Stimulated activated CD8-positive, alpha-beta memory T cell treated with anti-CD3 and anti-CD28 coated beads, Interleukin-12 subunit alpha, Interleukin-12 subunit beta, amount 100 ng/mL, for 1 hour (primary cell): ENCODE results near the gene CYP11A1.

Experiments
- DNase-seq: peaks from one replicate; pipeline ENCODE4 v3.0.0-alpha.2; 2020; ENCODE audit warnings: low read depth

The CYP11A1 gene

DNA sequence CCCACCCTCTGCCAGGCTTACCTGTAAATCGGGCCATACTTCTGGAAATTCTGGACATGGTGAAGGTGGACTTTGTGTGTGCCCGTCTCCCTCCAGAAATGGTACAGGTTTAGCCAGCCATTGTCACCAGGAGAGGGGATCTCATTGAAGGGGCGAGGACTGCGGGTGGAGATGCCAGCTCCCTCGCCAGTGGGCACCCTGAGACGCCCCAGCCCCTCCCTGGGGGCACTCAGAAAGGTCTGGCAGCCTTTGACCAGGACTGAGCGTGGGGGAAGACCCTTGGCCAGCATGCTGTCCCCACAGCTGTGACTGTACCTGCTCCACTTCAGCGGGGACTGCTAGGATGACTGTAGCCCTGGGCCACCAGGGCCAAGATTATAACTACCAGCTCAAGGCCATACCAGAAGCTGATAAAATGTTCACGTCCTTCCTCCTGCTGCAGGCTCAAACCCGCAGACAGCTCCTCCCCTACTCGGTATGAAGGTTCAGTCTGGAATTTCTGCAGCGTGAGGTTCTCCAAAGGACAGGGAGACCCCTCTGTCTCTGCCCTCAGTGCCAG lies at the start of gene CYP11A1:
TSS of gene CYP11A1 (minus strand) at position 351 of the 559 bp plus-strand sequence. CDS start at position 290, 61 bp downstream.
- no peak for DNase-seq

DNA sequence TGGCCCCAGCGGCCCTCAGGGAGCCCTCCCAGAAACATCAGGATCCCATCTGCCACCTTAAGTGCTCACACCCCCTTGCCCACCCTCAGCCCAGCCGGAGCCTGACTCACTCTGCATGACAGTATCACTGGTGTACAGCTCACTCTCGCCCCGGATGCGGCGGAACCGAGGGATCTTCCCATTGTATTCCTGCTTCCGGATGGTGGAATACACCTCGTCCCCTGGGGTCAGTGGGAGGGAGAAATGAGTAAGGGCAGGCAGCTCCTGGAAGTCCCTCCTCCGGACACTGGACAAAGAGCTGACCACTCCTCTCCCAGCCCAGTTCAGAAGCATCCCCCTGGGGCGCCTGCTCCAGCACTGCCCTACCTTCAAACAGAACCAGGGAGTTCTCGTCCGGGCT lies 49.8 kb upstream of the CYP11A1 start:
- DNase-seq = no peak

DNA sequence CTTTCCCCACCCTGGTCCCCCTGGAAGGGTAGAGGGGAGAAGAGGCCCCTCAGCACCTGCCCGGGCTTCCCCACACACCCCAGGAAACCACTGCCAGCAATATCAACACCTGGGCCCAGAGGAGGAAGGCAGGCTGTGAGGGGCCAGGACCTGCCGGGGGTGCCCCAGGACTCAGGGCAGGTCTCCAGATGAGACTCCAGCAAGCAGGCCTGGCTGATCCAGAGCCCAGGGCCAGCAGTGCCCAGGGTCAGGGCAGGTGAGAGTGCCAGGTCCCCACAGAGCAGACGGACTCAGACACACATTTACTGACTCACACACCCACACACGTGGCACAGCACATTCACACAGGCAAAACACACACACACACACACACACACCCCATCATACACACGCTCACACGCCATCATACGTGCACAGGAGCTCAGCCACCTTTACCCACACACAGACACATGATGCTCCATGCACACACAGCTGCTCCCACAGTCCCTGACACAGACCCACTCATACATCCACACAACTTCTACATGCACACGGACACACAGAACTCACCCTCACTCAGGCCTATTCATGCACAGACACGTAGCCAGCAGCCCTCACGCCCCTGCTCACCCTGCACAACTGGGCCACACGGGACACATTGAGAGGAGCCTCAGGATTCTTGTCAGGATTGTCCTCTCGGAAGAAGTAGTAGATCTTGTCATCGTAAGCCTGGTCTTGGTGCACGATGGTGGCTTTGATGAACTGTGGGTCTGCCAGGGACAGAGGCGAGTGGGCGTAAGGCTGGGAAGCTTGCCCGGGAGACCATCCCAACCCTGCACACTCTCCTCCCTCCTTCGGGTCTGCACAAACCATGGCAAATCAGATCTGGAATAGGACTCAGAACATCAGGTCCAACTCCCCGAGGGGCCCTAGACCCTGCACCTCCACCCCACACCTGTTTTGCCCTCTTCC lies 48.8 kb upstream of the CYP11A1 start:
- no peak for DNase-seq

DNA sequence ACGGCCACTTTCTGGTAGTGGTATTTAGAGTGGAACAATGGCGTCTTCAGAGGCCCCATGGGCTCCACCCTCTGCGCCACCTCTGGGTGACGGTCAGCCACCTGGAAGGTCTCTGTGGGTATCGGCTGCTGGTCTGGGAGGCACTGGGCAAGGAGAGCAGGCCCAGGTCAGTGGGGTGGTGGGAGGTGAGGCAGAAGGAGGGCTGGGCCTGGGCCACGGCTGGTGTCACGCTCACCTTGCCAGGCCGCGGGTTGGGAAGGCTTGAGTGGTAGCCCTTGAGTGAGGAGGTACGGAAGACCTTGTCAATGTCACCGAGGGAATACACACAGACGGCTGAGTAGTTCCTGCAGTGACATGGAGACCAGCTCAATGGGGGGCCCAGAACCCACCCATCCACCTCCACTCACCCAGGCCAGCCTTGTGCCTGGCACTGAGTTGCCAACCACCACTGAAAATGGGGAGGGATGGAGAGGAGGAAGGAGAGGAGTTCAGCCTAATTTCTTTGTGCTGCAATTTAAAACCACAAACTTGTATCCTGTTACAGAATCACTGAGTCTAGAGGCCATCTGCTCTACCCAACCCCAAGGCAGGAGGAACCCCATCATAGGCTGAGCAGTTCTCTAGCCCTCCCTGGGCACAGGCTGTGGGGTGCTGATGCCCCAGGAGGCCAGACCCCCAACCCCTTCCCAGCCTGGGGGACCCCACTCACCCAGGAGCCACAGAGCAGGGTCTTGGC lies 47.3 kb upstream of the CYP11A1 start:
- no peak for DNase-seq

DNA sequence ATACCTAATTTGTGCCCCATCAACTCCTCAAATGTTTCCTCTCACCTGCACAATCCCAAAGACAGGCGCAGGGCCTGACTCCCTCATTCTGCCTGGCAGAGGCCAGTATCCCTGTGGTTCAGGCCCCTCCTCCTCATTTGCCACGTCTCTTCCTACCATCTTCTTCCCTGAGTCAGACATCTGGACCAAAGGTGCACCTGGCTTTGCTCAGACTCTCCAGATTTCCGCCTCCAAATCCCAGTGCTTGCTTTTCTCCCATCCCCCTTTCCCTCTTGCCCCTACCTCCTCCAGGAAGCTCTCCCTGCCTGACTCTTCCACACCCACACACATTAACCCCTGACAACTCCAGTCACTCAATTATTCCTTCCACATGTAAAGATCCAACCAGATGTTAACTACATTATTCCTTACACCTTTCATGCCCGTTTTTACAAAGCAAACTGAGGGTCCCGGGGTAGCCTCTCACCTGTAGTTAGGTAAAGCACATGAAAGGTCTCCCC lies 46.7 kb upstream of the CYP11A1 start:
- no peak for DNase-seq

DNA sequence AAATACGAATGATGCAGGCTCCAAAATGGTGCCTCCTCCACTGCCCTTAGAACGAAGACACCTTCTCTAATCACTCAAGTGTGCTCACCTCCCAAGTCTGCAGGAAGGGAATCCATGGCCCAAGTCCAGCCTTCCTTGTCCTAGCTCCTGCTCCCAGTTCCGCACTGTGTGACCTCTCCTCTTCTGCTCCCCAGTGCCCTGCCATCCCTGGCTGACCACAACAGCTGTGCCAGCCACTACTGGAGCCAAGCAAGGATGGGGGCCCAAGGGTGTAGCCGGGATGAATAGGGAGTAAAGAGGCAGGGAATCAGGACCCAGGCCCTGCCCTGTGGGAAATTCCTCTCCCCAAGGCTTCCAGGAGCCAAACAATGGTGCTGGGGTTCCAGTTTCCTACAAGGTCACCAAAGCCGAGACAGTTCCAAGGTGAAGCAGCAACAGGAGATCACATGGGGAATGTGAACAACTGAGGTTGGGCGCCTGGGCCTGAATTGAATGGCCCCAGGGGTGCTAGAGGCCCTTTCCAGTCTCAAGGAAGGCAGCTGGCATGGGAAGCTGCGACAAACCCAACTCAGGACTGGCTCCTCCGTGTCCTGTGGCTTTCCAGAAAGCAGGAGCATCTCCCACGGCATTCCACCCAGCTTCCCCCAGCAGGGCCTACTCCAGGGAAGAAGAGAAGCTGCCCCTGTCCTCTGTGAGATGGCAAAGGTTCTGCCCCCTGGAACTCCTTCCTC lies 46.1 kb upstream of the CYP11A1 start:
- no peak for DNase-seq

DNA sequence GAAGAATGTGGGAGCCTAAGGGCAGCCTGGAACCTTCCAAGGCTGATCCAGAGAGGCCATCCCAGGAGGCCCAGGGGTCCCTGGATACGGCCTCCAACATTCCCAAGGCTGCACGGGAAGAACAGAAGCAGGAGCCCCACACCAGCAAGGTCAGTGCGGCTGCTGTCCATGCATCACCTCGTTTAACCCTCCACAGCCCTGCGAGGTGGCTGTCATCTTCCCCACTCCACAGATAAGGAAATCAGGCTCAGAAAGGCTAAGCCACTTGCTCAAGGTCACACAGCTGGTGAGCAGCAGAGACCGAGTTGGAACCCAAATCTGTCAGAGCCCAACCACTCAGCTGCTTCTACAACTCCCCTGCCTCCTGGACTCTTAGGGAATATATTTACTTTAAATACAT lies 44.7 kb upstream of the CYP11A1 start:
- no peak for DNase-seq

DNA sequence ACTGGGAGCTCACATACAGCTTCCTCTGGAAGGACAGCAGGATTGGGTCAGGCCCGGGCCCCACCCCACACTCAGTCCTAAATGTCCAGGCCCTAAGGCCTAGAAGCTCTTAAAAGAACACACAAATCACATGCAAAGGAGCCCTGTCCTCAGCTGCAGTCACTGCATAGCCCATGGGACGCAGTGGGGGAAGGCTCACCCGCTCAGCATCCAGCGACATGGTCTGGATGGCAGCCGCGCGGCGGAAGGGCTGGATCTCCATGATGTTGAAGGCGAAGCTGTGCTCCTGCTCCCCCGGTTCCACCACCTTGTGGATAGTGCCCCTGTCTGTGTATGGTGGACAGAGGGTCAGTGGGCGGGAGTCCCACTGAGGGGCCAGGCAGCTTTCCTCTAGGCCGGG lies 44.2 kb upstream of the CYP11A1 start:
- no peak for DNase-seq

DNA sequence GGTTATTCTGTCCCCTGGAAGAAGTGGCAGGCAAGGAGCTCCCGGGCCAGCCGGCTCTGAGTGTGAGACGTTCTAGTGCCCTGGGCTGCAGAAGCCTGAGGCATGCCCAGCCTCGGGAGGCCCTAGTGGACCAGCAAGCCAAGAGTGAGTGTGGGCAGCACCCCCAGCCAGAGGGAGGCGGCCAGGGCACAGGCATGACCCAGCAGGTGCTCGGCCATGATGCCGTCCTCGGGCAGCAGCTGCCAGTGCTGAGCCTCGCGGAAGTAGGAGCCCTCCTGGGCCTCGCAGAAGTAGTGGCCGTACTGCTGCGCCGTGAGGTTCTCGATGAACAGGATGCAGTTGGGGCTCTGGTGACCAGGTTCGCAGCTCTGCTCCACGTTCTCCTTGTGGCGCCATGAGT lies 43.1 kb upstream of the CYP11A1 start:
- no peak for DNase-seq

DNA sequence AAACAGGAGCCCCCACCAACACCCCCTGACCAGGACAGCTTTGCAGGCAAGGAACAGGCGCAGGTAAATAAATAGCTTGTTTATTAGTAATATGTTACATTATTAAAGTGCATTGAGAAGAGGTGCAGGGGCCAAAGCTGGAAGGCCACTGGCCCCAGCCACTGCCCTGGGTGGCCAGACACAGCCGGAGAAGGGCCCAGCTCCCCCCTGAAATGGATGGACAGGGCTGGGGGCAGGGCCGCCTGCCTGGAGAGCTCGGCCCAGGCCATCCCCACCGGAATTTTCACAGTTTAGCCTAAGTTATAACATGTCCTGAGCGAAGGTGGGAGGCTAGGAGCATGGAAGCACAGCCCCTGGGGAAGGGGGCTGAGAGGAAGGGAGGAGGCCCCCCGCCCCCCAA lies 41.8 kb upstream of the CYP11A1 start:
- no peak for DNase-seq

DNA sequence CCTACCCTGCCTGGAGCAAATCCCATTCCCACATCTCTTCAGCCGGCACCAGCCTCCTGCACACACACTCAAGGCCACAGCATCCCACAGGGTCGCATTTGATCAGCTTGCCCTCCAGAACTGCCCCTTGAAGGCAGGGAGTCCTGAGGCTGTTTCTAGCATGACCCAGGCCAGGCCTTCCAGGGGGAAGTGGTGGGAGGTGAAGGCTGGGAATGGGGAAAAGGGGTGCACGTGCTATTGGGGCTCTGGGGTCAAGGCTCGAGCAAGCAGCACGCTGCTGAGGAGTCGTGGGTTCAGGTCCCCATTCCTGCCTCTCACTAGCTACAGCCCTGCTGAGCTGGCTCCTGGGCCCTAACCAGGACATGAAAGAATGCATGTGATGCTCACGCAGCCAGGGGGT lies 41.4 kb upstream of the CYP11A1 start:
- no peak for DNase-seq

DNA sequence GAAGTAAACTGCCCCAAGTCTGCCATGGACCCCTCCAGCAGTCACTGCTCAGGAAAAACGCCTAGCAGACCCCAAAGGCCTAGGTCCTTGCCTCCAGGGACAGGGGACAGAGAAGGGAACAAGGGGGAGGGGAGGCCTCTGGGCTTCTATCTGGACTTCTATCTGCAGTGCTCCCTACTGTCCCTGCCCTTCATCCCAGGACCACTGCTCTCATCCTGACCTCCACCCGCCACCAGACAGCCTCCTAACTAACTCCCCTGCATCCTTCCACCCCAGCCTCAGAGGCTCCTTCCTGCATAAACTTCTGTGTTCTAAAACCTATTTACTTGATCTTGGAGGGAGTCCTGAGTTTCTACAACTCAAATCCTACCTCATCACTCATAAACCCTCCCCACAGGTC lies 40.9 kb upstream of the CYP11A1 start:
- no peak for DNase-seq

DNA sequence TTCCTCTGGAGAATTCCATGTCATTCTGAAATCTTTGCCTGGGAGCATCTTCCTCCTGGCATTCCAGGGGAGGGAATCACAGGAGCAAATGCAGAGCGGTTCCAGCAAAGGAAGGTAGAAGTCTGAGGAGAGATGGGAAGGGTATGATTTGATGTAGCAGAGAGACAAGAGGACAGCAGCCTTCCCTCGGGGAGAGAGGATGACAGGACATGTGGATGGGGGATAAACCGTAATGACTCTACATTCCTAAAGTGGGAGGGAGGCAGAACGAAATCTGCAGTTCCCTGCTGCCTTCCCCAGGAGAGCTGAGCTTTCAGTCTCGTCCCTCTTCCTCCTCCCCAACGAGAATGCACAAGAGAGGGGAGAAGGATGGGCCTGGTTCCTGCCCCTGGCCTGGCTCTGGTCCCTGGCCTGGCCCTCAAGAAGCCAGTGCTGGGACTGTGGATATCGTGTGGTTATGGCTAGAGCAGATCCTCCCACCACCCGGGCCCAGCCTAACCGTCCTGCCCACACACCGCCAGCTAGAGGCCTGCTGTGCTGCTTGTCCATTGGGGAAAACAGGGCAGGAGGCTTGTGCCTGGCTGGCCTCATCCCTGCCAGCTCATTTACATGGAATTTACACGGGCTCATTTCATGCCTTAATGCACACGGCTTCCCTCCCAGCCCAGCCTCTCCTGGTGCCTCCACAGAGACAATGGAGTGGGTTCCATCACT lies 39.7 kb upstream of the CYP11A1 start:
- DNase-seq = no peak

DNA sequence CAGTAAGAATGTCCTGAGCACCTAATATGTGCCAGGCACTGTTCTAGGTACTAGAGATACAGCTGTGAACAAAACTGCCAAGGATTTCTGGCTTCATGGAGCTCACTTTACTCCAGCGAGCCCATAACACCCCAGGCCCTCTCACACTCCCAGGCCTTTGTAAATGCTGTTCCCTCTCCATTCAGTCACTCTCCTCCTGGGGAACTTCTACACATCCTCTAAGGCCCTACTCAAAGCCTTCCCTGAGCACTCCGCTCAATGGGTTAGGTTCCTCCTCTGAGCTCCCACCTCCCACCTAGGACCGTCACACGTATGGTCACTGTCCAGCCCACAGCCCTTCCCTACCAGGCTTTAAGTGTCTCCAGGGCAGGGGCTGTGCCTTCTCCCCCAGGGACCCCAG lies 39.1 kb upstream of the CYP11A1 start:
- DNase-seq = no peak

DNA sequence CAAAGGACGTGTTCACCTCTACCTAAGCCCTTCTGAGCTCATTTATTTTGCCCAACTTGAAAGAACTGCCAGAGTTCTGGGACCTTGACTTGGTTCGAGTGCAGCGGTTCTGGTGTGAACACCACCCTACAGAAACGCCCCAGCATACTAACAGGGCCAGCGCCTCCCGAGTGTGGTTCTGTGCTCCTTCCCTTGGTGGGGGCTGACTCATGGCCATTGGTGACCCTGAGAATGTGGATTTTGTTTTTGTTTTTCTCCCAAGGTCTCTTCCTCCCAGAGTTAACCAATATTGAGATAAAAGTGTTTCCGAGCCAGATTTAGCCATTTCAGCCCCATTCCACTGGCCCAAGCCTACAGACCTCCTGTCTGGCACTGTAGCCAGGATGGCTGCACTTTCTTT lies 38.4 kb upstream of the CYP11A1 start:
- DNase-seq = no peak

DNA sequence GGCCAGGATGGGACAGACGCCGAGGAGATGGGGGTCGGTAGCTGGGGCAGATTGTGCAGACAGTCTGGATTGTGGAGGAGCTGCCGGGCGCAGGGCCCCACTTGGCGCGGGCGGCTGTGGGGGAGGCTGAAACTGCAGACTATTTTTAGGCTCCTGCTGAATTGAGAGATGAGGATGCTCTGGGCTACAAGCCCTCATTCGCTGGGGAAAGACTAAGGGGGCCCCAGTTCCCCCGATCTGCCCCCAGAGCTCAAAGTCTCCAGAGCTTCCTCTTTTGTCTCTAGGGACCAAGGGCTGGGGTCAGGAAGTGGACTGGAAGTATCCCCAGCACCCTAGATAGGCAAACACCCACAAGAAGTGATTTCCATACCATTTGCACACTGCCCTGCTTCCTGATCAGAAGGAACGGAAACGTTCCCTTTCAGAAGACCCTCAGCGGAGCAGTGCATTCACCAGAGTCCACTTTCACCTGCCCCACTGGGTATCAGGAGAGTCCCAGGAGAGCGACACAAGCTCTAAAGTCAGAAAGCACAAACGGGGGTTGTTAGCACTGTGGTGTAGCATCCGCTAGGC lies 36.6 kb upstream of the CYP11A1 start:
- no peak for DNase-seq

DNA sequence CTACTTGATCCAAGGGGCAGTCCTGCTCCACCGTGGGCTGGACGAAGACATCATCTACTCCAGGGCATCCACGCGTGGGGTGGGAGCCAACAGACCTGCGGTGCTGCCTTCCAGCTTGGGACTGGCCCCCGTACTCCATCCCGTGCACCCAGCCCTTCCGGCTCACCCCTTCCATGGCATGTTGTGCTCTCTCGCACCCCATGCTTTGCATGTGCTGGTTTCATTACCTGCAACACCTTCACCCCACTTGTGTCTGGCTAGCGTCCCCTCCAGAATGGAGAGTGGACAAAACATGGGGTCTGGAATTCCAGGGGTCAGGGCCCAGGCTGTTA lies 36.1 kb upstream of the CYP11A1 start:
- DNase-seq = no peak

DNA sequence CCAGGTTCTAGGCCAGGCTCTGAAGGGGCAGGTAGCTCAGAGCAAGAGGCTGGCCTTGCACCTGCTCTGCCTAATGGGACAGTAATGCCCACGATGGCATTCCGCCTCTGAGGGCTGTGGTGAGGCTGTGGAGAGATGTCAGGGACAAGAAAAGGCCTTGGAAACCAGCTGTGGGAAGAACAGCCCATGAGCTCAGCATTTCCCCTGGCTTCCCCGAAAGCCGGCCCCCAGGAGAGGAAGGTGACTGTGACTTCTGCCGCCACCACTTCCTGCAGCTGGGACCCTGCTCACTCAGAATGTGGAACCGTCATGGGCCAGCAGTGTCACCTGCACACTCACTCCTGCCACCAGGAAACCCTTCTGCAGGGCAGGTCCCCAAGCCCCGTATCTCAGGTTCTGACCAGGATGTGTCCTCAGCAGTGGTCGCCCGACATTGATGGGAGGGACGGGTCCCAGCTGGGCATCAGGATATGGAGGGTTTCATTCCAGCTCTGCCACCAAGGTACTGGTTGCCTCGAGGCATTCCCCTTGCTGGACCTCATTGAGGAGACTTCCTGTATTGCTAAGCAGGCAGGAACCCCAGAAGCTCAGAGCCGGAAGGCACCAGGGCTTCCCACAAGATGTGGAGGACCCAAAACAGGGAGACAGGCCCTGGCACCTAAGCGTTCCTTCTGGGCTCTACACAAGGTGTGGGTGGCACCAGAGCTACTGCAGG lies 35.6 kb upstream of the CYP11A1 start:
- DNase-seq = peak; percentile 58

DNA sequence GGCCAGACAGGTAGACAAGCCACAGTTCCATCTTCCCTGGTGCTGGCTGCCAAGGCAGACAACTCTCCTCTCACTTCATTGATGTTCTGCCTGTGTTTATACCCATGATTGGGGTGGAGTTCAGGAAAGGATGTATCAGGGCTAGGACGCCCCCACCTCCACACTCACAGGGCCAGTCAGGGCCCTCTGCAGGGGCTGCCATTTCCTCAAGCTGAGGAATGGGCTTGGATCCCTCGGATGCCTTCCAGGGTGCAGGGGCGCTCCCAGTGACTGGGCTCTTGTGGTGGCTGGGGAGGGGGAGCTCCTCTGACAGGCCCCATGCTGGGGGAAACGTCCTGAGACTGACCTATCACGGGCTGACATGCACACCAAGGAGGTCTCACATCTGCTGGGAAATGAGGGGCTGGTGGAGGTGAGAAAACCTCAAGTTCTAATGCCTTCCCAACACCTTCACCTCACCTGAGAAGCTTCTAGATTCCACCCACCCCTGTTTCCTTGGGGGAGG lies 34.9 kb upstream of the CYP11A1 start:
- no peak for DNase-seq
